Mucosa of descending colon (tissue), 3 donors: Measurements from ENCODE around the gene HTT. TPM values are rescaled to one million over a fixed set of nuclear protein-coding genes. Genes with fewer than 3 reads are reported as not detected.

ENCODE experiments used
- ATAC-seq: fragments of 200-7000 bp; cut with Tn5 transposase; one replicate; pipeline ENCODE4 v1.9.1; 2020; ENCODE audit warnings: mild to moderate bottlenecking, moderate library complexity
- DNase-seq, 3 donors: peaks; one replicate each; pipeline ENCODE4 v3.0.0-alpha.2; 2020
- H3K36me3 ChIP-seq: fragments of 200-600 bp; one replicate; pipeline ENCODE4 v1.8.0; 2021; ENCODE audit warnings: low read depth, mild to moderate bottlenecking
- H3K4me1 ChIP-seq: fragments of 200-600 bp; one replicate; pipeline ENCODE4 v1.8.0; 2021; ENCODE audit warnings: low read depth, mild to moderate bottlenecking
- H3K4me3 ChIP-seq: fragments of 200-600 bp; one replicate; pipeline ENCODE4 v1.8.0; 2021; ENCODE audit warnings: mild to moderate bottlenecking
- H3K9me3 ChIP-seq: fragments of 200-600 bp; one replicate; pipeline ENCODE4 v1.8.0; 2021; ENCODE audit warnings: mild to moderate bottlenecking
- intact Hi-C, 2 donors: fragments of 100-400 bp; cut with DNase I in 1 of 2; cut with micrococcal nuclease in 1 of 2; formaldehyde crosslinking; loops; one replicate each; pipeline versions ENCODE4 v1.11.0 to v1.11.1; 2022; cut with DNase I, micrococcal nuclease
- total RNA-seq, 3 donors: library from RNA; stranded (reverse); fragmentation: NEBNext Ultra II Directional in 2 of 3; extraction: Animal tissue kit (Norgen Biotek cat#: 25700) in 2 of 3; gene quantifications; one replicate each; pipeline versions ENCODE4 v1.2.1 to v1.2.4, GENCODE V29; 2021 to 2023
- TF ChIP-seq, protein P1 (sequence below): fragments of 200-600 bp; IDR thresholded peaks from one replicate; pipeline ENCODE4 v1.8.0; 2022; ENCODE audit warnings: antibody characterized with exemption, mild to moderate bottlenecking
- donor health status: DM: no; HTN: no; CAD: no; lungs with moderate emphysema.
- donor health status: DM: no; HTN: no; CAD: no.
- donor health status: DM: no; HTN: yes; CAD: no.

Gene HTT
- total RNA-seq, 3 donors from 2014 or later: 51.3 to 71.8 (median 67.5) TPM

DNA sequence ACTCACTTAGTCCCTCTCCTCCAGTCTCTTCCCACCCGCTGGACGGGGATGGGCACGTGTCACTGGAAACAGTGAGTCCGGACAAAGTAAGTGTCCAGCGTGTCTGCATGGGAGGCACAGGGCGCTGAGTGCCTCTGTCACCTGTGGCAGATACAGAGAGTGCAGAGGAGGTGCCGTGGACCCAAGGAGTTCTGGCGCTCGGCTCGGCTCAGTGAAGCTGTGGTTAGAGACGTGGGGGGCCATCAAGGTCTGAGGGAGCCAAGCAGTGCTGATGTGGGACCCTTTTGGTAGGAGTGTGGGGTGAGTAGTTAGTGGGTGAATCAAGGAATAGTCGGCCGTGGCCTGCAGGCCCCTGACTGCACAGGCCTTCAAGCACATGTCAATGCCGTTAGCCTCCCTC, 134.3 kb downstream of the HTT start:
- DNase-seq: no peak
- no peaks in the 10 kb centered on the region for H3K9me3 ChIP-seq
- H3K36me3 ChIP-seq: peaks cover 10% of the 10 kb centered on the region
- no peak for ATAC-seq
- H3K4me3 ChIP-seq: no peak overlapping the region
- H3K4me1 ChIP-seq: no peaks in the 10 kb centered on the region
- intact Hi-C loops: no loop called here
- TF ChIP-seq, protein P1, sequence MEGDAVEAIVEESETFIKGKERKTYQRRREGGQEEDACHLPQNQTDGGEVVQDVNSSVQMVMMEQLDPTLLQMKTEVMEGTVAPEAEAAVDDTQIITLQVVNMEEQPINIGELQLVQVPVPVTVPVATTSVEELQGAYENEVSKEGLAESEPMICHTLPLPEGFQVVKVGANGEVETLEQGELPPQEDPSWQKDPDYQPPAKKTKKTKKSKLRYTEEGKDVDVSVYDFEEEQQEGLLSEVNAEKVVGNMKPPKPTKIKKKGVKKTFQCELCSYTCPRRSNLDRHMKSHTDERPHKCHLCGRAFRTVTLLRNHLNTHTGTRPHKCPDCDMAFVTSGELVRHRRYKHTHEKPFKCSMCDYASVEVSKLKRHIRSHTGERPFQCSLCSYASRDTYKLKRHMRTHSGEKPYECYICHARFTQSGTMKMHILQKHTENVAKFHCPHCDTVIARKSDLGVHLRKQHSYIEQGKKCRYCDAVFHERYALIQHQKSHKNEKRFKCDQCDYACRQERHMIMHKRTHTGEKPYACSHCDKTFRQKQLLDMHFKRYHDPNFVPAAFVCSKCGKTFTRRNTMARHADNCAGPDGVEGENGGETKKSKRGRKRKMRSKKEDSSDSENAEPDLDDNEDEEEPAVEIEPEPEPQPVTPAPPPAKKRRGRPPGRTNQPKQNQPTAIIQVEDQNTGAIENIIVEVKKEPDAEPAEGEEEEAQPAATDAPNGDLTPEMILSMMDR: no peak

DNA sequence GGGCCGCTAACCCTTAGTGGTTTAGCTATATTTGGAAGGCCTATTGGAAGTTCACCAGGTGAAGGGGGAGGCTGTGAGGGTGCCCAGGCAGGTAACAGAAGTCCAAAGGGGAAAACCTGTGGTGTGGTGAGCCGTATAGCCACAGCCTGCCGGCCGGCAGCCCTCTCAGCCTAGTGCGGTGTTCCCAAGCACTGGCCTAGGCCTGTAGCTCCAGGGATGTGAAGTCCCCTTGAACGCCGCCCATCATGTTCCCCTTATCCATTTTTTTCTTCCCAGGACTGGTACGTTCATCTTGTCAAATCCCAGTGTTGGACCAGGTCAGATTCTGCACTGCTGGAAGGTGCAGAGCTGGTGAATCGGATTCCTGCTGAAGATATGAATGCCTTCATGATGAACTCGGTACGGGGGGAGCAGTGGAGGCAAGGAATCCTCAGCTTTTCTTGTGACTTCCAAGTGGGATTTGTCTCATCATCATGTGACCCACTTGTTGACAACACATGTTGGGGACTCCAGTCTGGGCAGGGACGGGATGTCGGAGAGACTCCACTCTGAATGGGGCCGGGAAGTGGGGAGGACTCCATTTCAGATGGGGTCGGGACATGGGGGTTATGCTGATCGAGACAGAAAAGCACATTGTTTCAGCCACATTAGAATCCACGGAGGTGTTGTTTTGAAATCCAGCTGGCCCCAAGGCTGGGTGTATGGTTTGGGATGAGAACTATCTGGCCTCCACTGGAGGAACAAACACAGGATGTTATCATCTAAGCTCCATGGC, 135.3 kb downstream of the HTT start:
- intact Hi-C loops: no loop called here
- ATAC-seq (no peak), DNase-seq (no peak)
- H3K4me1 ChIP-seq: no peaks in the 10 kb centered on the region
- TF ChIP-seq, protein P1: no peak
- peaks cover 10% of the 10 kb centered on the region for H3K36me3 ChIP-seq
- H3K9me3 ChIP-seq: no peaks in the 10 kb centered on the region
- no peak overlapping the region for H3K4me3 ChIP-seq

DNA sequence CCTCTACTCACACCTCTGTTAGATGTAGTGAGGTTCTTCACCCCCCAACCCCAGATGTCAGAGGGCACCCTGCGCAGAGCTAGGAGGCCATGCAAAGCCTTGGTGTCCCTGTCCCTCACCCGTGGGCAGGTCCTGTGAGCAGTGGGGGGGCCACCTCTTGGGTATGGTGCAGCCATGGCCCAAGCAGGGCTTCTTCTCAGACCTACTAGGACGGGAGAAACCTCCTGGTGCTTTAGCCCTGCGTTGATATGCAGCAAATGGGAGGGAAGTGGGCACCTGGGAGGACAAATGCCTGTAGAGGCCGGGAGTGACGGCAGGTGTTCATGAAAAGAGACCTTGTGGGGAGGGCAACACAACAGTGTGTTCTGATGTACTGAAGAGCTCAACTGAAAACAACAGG, 136.0 kb downstream of the HTT start:
- H3K4me1 ChIP-seq: no peaks in the 10 kb centered on the region
- peaks cover 14% of the 10 kb centered on the region for H3K36me3 ChIP-seq
- H3K4me3 ChIP-seq: no peak overlapping the region
- no peaks in the 10 kb centered on the region for H3K9me3 ChIP-seq
- TF ChIP-seq, protein P1: no peak
- intact Hi-C loops: no loop called here
- DNase-seq (no peak), ATAC-seq (no peak)

DNA sequence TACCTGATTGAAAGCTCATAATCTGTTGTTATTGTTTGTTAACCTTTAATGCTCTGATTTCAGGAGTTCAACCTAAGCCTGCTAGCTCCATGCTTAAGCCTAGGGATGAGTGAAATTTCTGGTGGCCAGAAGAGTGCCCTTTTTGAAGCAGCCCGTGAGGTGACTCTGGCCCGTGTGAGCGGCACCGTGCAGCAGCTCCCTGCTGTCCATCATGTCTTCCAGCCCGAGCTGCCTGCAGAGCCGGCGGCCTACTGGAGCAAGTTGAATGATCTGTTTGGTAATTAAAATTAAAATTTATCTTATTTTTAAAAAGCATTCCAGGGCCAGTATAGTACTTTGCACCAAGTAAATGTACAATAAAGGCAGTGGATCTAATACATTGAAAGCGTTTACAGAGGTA, 137.4 kb downstream of the HTT start:
- intact Hi-C loops: no loop called here
- TF ChIP-seq, protein P1: no peak
- DNase-seq: no peak
- ATAC-seq: no peak
- Histone ChIP-seq H3K4me3 (no peak overlapping the region), H3K9me3 (no peaks in the 10 kb centered on the region), H3K36me3 (peaks cover 14% of the 10 kb centered on the region), H3K4me1 (no peaks in the 10 kb centered on the region)

DNA sequence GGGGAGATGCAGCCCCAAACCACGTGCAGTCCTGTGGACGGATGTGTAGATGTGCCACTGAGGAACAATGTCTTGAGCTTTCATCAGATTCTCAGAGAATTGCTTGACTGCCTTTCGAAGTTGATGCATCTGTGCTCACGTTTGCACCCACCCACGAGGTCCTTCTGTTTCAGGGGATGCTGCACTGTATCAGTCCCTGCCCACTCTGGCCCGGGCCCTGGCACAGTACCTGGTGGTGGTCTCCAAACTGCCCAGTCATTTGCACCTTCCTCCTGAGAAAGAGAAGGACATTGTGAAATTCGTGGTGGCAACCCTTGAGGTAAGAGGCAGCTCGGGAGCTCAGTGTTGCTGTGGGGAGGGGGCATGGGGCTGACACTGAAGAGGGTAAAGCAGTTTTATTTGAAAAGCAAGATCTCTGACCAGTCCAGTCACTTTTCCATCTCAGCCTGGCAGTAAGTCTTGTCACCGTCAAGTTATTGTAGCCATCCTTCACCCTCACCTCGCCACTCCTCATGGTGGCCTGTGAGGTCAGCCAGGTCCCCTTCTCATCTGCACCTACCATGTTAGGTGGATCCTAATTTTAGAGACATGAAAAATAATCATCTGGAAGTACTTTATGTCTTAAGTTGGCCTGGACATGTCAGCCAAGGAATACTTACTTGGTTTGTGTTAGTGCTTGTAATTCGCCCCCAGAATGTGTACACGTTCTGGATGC, 138.1 kb downstream of the HTT start:
- H3K36me3 ChIP-seq: peaks cover 14% of the 10 kb centered on the region
- ATAC-seq: no peak
- intact Hi-C loops: no loop called here
- DNase-seq: no peak
- H3K4me1 ChIP-seq: no peaks in the 10 kb centered on the region
- TF ChIP-seq, protein P1: no peak
- no peak overlapping the region for H3K4me3 ChIP-seq
- H3K9me3 ChIP-seq: no peaks in the 10 kb centered on the region
